ENCODE data around the gene FAM151B. TPM values are rescaled to one million over a fixed set of nuclear protein-coding genes. Genes with fewer than 3 reads are reported as not detected.
"Not testable (repeated sequence)": the region's sequence is repeated elsewhere in the genome, so short reads cannot be mapped to it uniquely, and the experiment has no call there.

FAM151B gene
- total and polyA plus RNA-seq, 4 donors: 1.1 to 6.5 (median 1.9) TPM

GRCh38 chr5:80491296-80491695 is 3.4 kb downstream of the FAM151B start:
- ATAC-seq (ENCODE audit: insufficient read depth, low FRiP score) (no peak), DNase-seq (no peak)
- TF ChIP-seq CTCF (IDR thresholded peaks at IDR 0.05; ENCODE audit: control extremely low read depth, extremely low read depth): no peak
- H3K36me3 ChIP-seq (ENCODE audit: control insufficient read depth in 4 of 4, insufficient read depth in 4 of 4, low read length in 4 of 4): no peaks in the 10 kb centered on the region
- H3K27me3 ChIP-seq (ENCODE audit: control insufficient read depth in 3 of 3, insufficient read depth in 3 of 3, low read length in 2 of 3): no peaks in the 10 kb centered on the region
- H3K9ac ChIP-seq (ENCODE audit: insufficient read depth in 1 of 2, low read length in 2 of 2): no peak overlapping the region
- no peaks in the 10 kb centered on the region for H3K9me3 ChIP-seq (ENCODE audit: control insufficient read depth in 4 of 4, insufficient read depth in 3 of 4, low read length in 3 of 4)
- 93 to 98% methylated on average over 3 of the region's 3 CpGs for WGBS, 2 donors
- H3K4me1 ChIP-seq (ENCODE audit: control insufficient read depth in 5 of 5, insufficient read depth in 5 of 5, low read length in 5 of 5): peaks cover 0 to 4% (median 0%) of the 10 kb centered on the region in 5 donors
- no peak overlapping the region for H3K4me3 ChIP-seq
- H3K27ac ChIP-seq (ENCODE audit: low read depth in 1 of 2, low read length in 1 of 2): no peak overlapping the region

- Histone ChIP-seq H3K9me3 (ENCODE audit: control insufficient read depth in 4 of 4, insufficient read depth in 3 of 4, low read length in 3 of 4) (no peaks in the 10 kb centered on the region), H3K4me3 (no peak overlapping the region), H3K4me1 (ENCODE audit: control insufficient read depth in 5 of 5, insufficient read depth in 5 of 5, low read length in 5 of 5) (peaks cover 0 to 4% (median 0%) of the 10 kb centered on the region in 5 donors), H3K9ac (ENCODE audit: insufficient read depth in 1 of 2, low read length in 2 of 2) (no peak overlapping the region), H3K27ac (ENCODE audit: low read depth in 1 of 2, low read length in 1 of 2) (no peak overlapping the region), H3K36me3 (ENCODE audit: control insufficient read depth in 4 of 4, insufficient read depth in 4 of 4, low read length in 4 of 4) (no peaks in the 10 kb centered on the region), H3K27me3 (ENCODE audit: control insufficient read depth in 3 of 3, insufficient read depth in 3 of 3, low read length in 2 of 3) (no peaks in the 10 kb centered on the region)
- TF ChIP-seq CTCF (IDR thresholded peaks at IDR 0.05; ENCODE audit: control extremely low read depth, extremely low read depth): no peak
- 90 to 96% methylated on average over 3 of the region's 3 CpGs for WGBS, 2 donors
- DNase-seq (no peak), ATAC-seq (ENCODE audit: insufficient read depth, low FRiP score) (no peak)
Observed at GRCh38 chr5:80492741-80493140, 4.8 kb downstream of the FAM151B start.

GRCh38 chr5:80493443-80493842 is 5.5 kb downstream of the FAM151B start:
- H3K9ac ChIP-seq (ENCODE audit: insufficient read depth in 1 of 2, low read length in 2 of 2); H3K9me3 ChIP-seq (ENCODE audit: control insufficient read depth in 4 of 4, insufficient read depth in 3 of 4, low read length in 3 of 4); H3K27me3 ChIP-seq (ENCODE audit: control insufficient read depth in 3 of 3, insufficient read depth in 3 of 3, low read length in 2 of 3); H3K36me3 ChIP-seq (ENCODE audit: control insufficient read depth in 4 of 4, insufficient read depth in 4 of 4, low read length in 4 of 4); H3K27ac ChIP-seq (ENCODE audit: low read depth in 1 of 2, low read length in 1 of 2); H3K4me3 ChIP-seq; H3K4me1 ChIP-seq (ENCODE audit: control insufficient read depth in 5 of 5, insufficient read depth in 5 of 5, low read length in 5 of 5); ATAC-seq (ENCODE audit: insufficient read depth, low FRiP score): not testable (repeated sequence)
- 72 to 74% methylated on average over 7 of the region's 7 CpGs for WGBS, 2 donors
- peak in 1 of 3 donors; percentile 16 for DNase-seq

- ATAC-seq (ENCODE audit: insufficient read depth, low FRiP score) (no peak), DNase-seq (no peak)
- no peak overlapping the region for H3K9ac ChIP-seq (ENCODE audit: insufficient read depth in 1 of 2, low read length in 2 of 2)
- H3K9me3 ChIP-seq (ENCODE audit: control insufficient read depth in 4 of 4, insufficient read depth in 3 of 4, low read length in 3 of 4): peaks cover 0 to 6% (median 0%) of the 10 kb centered on the region in 4 donors
- no peaks in the 10 kb centered on the region for H3K4me1 ChIP-seq (ENCODE audit: control insufficient read depth in 5 of 5, insufficient read depth in 5 of 5, low read length in 5 of 5)
- no peak overlapping the region for H3K4me3 ChIP-seq
- TF ChIP-seq CTCF (IDR thresholded peaks at IDR 0.05; ENCODE audit: control extremely low read depth, extremely low read depth): no peak
- no peaks in the 10 kb centered on the region for H3K36me3 ChIP-seq (ENCODE audit: control insufficient read depth in 4 of 4, insufficient read depth in 4 of 4, low read length in 4 of 4)
- no peaks in the 10 kb centered on the region for H3K27me3 ChIP-seq (ENCODE audit: control insufficient read depth in 3 of 3, insufficient read depth in 3 of 3, low read length in 2 of 3)
- WGBS, 2 donors: 68 to 95% methylated on average over 2 of the region's 2 CpGs
- no peak overlapping the region for H3K27ac ChIP-seq (ENCODE audit: low read depth in 1 of 2, low read length in 1 of 2)
Observed at GRCh38 chr5:80495891-80496290, 8.0 kb downstream of the FAM151B start.

All from lung (tissue), 12 donors.